Measurements from ENCODE around the gene HTR6. TPM values are rescaled to one million over a fixed set of nuclear protein-coding genes. Genes with fewer than 3 reads are reported as not detected.

The HTR6 gene
- total RNA-seq, 1 donor = under 0.01 TPM

DNA sequence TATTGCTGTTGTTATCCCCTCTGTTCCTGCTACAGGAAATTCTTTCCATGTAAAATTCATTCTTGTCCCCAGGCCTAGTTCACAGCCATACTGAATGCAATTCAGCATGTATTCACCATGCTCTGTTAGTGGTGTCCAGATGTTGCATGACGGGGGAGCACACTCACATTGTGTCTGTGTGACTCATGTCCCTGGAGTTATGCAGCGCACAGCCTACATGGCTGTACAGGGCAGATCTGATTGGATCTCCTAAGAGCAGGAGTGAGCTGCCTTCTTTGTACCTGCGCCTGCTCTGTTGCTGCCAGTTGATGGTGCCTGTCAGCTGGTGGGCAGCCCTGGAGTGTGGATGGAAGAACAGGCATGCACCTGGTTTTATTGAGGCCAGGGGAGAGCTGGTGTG lies 17.6 kb downstream of the HTR6 start:
- H3K9me3 ChIP-seq (ENCODE audit: low read depth, low read length) = no peaks in the 10 kb centered on the region
- no peaks in the 10 kb centered on the region for H3K27me3 ChIP-seq (ENCODE audit: insufficient read depth, low read length)
- TF ChIP-seq, protein P1, sequence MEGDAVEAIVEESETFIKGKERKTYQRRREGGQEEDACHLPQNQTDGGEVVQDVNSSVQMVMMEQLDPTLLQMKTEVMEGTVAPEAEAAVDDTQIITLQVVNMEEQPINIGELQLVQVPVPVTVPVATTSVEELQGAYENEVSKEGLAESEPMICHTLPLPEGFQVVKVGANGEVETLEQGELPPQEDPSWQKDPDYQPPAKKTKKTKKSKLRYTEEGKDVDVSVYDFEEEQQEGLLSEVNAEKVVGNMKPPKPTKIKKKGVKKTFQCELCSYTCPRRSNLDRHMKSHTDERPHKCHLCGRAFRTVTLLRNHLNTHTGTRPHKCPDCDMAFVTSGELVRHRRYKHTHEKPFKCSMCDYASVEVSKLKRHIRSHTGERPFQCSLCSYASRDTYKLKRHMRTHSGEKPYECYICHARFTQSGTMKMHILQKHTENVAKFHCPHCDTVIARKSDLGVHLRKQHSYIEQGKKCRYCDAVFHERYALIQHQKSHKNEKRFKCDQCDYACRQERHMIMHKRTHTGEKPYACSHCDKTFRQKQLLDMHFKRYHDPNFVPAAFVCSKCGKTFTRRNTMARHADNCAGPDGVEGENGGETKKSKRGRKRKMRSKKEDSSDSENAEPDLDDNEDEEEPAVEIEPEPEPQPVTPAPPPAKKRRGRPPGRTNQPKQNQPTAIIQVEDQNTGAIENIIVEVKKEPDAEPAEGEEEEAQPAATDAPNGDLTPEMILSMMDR (IDR thresholded peaks at IDR 0.05; ENCODE audit: extremely low read depth, low read depth, low read length) = no peak
- peaks cover 3% of the 10 kb centered on the region for H4K20me1 ChIP-seq (ENCODE audit: insufficient read depth, low read length)
- DNase-seq (ENCODE audit: insufficient read length, low spot score, missing footprints) = peak; percentile 99
- no peaks in the 10 kb centered on the region for H3K79me2 ChIP-seq (ENCODE audit: insufficient read depth, low read length)
- H3K36me3 ChIP-seq (ENCODE audit: insufficient read depth, low read length) = no peaks in the 10 kb centered on the region
- no peak overlapping the region for H3K4me2 ChIP-seq (ENCODE audit: insufficient read depth, low read length)
- H3K27ac ChIP-seq (ENCODE audit: low read depth, low read length) = no peak overlapping the region
- H3K4me1 ChIP-seq (ENCODE audit: insufficient read depth, low read length) = peaks cover 10% of the 10 kb centered on the region
- no peak overlapping the region for H2AFZ ChIP-seq (ENCODE audit: low read length)
- H3K4me3 ChIP-seq (ENCODE audit: insufficient read depth, low read length) = no peak overlapping the region

DNA sequence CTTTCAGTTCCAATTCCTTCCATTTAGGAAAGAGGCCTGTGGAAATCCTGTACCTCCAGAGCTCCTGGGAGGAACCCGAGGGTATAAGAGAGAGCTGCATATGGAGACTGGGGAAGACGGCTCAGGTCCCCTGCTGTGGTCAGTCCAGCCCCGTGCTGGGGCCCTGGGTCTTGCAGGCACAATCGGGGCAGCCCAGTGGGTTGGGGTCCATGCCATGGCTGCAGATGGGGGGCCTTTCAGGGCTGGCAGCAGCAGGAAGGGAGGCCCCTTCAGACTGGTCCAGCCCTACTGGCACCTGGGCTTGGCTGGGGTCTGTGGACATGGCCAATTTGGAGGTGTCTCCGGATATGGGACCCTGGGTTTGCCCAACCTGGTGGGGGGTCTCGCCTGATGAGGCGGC lies 18.2 kb downstream of the HTR6 start:
- no peaks in the 10 kb centered on the region for H3K27me3 ChIP-seq (ENCODE audit: insufficient read depth, low read length)
- H3K9me3 ChIP-seq (ENCODE audit: low read depth, low read length) = no peaks in the 10 kb centered on the region
- H3K4me2 ChIP-seq (ENCODE audit: insufficient read depth, low read length) = no peak overlapping the region
- no peaks in the 10 kb centered on the region for H3K79me2 ChIP-seq (ENCODE audit: insufficient read depth, low read length)
- TF ChIP-seq, protein P1 (IDR thresholded peaks at IDR 0.05; ENCODE audit: extremely low read depth, low read depth, low read length) = no peak
- H3K27ac ChIP-seq (ENCODE audit: low read depth, low read length) = no peak overlapping the region
- no peak for DNase-seq (ENCODE audit: insufficient read length, low spot score, missing footprints)
- no peaks in the 10 kb centered on the region for H3K36me3 ChIP-seq (ENCODE audit: insufficient read depth, low read length)
- H2AFZ ChIP-seq (ENCODE audit: low read length) = no peak overlapping the region
- H4K20me1 ChIP-seq (ENCODE audit: insufficient read depth, low read length) = peaks cover 3% of the 10 kb centered on the region
- H3K4me3 ChIP-seq (ENCODE audit: insufficient read depth, low read length) = no peak overlapping the region
- peaks cover 10% of the 10 kb centered on the region for H3K4me1 ChIP-seq (ENCODE audit: insufficient read depth, low read length)

DNA sequence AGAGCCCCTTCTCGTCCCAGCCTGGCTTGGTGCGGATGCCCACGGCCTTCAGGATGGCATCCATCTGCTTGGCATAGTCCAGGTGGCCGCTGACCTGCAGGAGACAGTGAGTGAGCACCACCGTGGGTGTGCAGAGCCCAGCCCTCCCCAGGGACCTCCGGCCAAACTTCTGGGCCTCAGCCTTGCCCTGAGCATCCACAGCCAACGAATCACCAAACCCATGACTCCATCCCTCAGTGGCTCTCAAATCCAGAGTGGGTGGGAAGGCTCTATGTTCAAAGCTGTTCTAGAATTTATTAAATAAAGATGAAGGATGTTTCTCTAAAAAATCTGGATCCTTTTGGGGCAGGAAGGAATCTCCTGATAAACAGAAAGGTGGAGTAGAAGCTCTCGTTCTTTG lies 18.7 kb downstream of the HTR6 start:
- Histone ChIP-seq H3K36me3 (ENCODE audit: insufficient read depth, low read length) (no peaks in the 10 kb centered on the region), H4K20me1 (ENCODE audit: insufficient read depth, low read length) (peaks cover 3% of the 10 kb centered on the region), H3K79me2 (ENCODE audit: insufficient read depth, low read length) (no peaks in the 10 kb centered on the region), H3K27ac (ENCODE audit: low read depth, low read length) (no peak overlapping the region), H3K4me2 (ENCODE audit: insufficient read depth, low read length) (no peak overlapping the region), H3K27me3 (ENCODE audit: insufficient read depth, low read length) (no peaks in the 10 kb centered on the region), H2AFZ (ENCODE audit: low read length) (no peak overlapping the region), H3K9me3 (ENCODE audit: low read depth, low read length) (no peaks in the 10 kb centered on the region), H3K4me3 (ENCODE audit: insufficient read depth, low read length) (no peak overlapping the region), H3K4me1 (ENCODE audit: insufficient read depth, low read length) (peaks cover 10% of the 10 kb centered on the region)
- DNase-seq (ENCODE audit: insufficient read length, low spot score, missing footprints) = peak; percentile 81
- TF ChIP-seq, protein P1 (IDR thresholded peaks at IDR 0.05; ENCODE audit: extremely low read depth, low read depth, low read length) = no peak

DNA sequence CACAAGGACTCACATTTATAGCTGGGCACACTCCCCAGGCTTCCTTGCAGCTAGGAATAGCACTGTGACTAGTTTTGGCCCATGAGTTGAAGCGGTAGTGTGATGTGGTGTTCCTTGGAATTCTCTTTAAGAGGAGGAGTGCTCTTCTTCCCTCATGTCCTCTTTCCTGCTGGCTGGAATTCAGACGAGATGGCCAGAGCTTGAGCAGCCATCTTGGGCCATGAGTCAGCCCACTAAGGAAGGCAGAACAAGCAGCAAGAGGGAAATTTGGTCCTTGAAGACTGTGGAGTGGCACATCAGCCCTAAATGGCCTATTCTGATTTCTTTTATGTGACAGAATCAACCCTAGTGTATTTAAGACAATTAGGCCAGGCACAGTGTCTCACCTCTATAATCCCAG lies 20.0 kb downstream of the HTR6 start:
- H3K79me2 ChIP-seq (ENCODE audit: insufficient read depth, low read length) = no peaks in the 10 kb centered on the region
- H4K20me1 ChIP-seq (ENCODE audit: insufficient read depth, low read length) = peaks cover 3% of the 10 kb centered on the region
- H3K4me2 ChIP-seq (ENCODE audit: insufficient read depth, low read length) = no peak overlapping the region
- H3K4me1 ChIP-seq (ENCODE audit: insufficient read depth, low read length) = peaks cover 10% of the 10 kb centered on the region
- DNase-seq (ENCODE audit: insufficient read length, low spot score, missing footprints) = peak; percentile 45
- H3K4me3 ChIP-seq (ENCODE audit: insufficient read depth, low read length) = no peak overlapping the region
- H3K27me3 ChIP-seq (ENCODE audit: insufficient read depth, low read length) = no peaks in the 10 kb centered on the region
- no peak overlapping the region for H3K27ac ChIP-seq (ENCODE audit: low read depth, low read length)
- TF ChIP-seq, protein P1 (IDR thresholded peaks at IDR 0.05; ENCODE audit: extremely low read depth, low read depth, low read length) = no peak
- no peak overlapping the region for H2AFZ ChIP-seq (ENCODE audit: low read length)
- H3K36me3 ChIP-seq (ENCODE audit: insufficient read depth, low read length) = no peaks in the 10 kb centered on the region
- no peaks in the 10 kb centered on the region for H3K9me3 ChIP-seq (ENCODE audit: low read depth, low read length)

All from osteoblast (primary cell).